K562 (cell line): Measurements from ENCODE around the gene USP46. TPM values are rescaled to one million over a fixed set of nuclear protein-coding genes. Genes with fewer than 3 reads are reported as not detected.

ENCODE experiments used
- ATAC-seq: fragments of 200-7000 bp; cut with Tn5 transposase; 3 replicates; pipeline ENCODE4 v1.9.1; 2020; ENCODE audit warnings: moderate library complexity
- BruUV-seq: library from RNA; stranded (reverse); fragments of 400-500 nt; replicated peaks from 2 replicates; lab custom pipeline; 2021; lab: Mats Ljungman, UMichigan
- CTCF ChIA-PET: fragments of 300-600 bp; formaldehyde crosslinking; extraction: SDS; loops from one replicate; lab custom pipeline; 2021; ENCODE audit warnings: low intra/inter-chr PET ratio; lab: Yijun Ruan, JAX
- POLR2A ChIA-PET: fragments of 300-600, 350-650 bp; sonication (Branson Sonifier 250); formaldehyde crosslinking; extraction: SDS; loops from one replicate; lab custom pipeline; 2021; ENCODE audit warnings: antibody characterized with exemption, inconsistent platforms; lab: Yijun Ruan, JAX
- DNase-seq, 4 experiments: peaks; one replicate each; pipeline versions ENCODE4 v3.0.0 to v3.0.0-alpha.2; 2011 to 2018; ENCODE audit warnings: low spot score in 3 of 4, mixed read lengths in 3 of 4; ENCODE audit errors: extremely low read depth in 1 of 4
- FAIRE-seq: peaks from 2 replicates; lab custom pipeline; 2011; peaks lifted over from hg19 to GRCh38; lab: Jason Lieb, UNC
- H2AFZ ChIP-seq: 2 replicates; pipeline ENCODE4 v1.6.0; 2011; ENCODE audit warnings: low read depth, low read length, control low read depth, inconsistent platforms
- H3K27ac ChIP-seq: fragments of 200-600 bp; 3 replicates; pipeline ENCODE4 v1.8.0; 2011; ENCODE audit warnings: low read depth, mild to moderate bottlenecking, control low read depth, inconsistent platforms, low read length, moderate library complexity, mixed read lengths; ENCODE audit errors: extremely low read depth
- H3K27me3 ChIP-seq, 2 experiments: fragments of 300-600 bp in 1 of 2; 2 replicates in 1 of 2; 3 replicates in 1 of 2; pipeline versions ENCODE4 v1.6.0 to v1.8.0; 2011; ENCODE audit warnings: inconsistent platforms in 2 of 2, low read length in 2 of 2, mild to moderate bottlenecking in 1 of 2, mixed read lengths in 1 of 2, moderate library complexity in 1 of 2; ENCODE audit not compliant: control insufficient read depth in 2 of 2, insufficient read depth in 2 of 2
- H3K36me3 ChIP-seq: fragments of 300-600 bp; 3 replicates; pipeline ENCODE4 v1.8.0; 2011; ENCODE audit warnings: mild to moderate bottlenecking, low read length, inconsistent platforms; ENCODE audit not compliant: control insufficient read depth, insufficient read depth
- H3K4me1 ChIP-seq, 2 experiments: fragments of 200-600 bp in 1 of 2; replicated peaks in 1 of 2; 2 replicates in 1 of 2; 3 replicates in 1 of 2; pipeline versions ENCODE4 v1.5.1 to v1.8.0; 2011; ENCODE audit warnings: inconsistent platforms in 2 of 2, low read length in 2 of 2, mild to moderate bottlenecking in 1 of 2, mixed read lengths in 1 of 2, moderate library complexity in 1 of 2; ENCODE audit not compliant: control insufficient read depth in 2 of 2, insufficient read depth in 2 of 2
- H3K4me2 ChIP-seq: 2 replicates; pipeline ENCODE4 v1.6.1; 2011; ENCODE audit warnings: low read length, control low read depth, inconsistent platforms, mixed read lengths; ENCODE audit not compliant: insufficient read depth
- H3K4me3 ChIP-seq: fragments of 200-600 bp; sonication (generic), shearing (Covaris generic); 2 replicates; pipeline ENCODE4 v1.5.1; 2016; ENCODE audit warnings: control low read depth, inconsistent platforms
- H3K79me2 ChIP-seq: fragments of 200-600 bp; 3 replicates; pipeline ENCODE4 v1.8.0; 2011; ENCODE audit warnings: low read length, inconsistent platforms; ENCODE audit not compliant: control insufficient read depth, insufficient read depth
- H3K9ac ChIP-seq, 2 experiments: 2 replicates each; pipeline versions ENCODE4 v1.6.0 to v1.6.1; 2011; ENCODE audit warnings: low read depth in 2 of 2, low read length in 2 of 2, control low read depth in 1 of 2, inconsistent platforms in 1 of 2, mild to moderate bottlenecking in 1 of 2, mixed read lengths in 1 of 2; ENCODE audit not compliant: insufficient read depth in 1 of 2
- H3K9me1 ChIP-seq: one replicate; pipeline ENCODE4 v1.6.0; 2011; ENCODE audit warnings: inconsistent platforms, mild to moderate bottlenecking, low read length, moderate library complexity; ENCODE audit not compliant: control insufficient read depth, insufficient read depth
- H3K9me3 ChIP-seq: replicated peaks from 2 replicates; pipeline ENCODE4 v1.5.1; 2011; ENCODE audit warnings: low read depth, low read length, inconsistent platforms; ENCODE audit not compliant: control insufficient read depth, insufficient read depth
- H4K20me1 ChIP-seq: replicated peaks from 2 replicates; pipeline ENCODE4 v1.6.1; 2011; ENCODE audit warnings: low read length, inconsistent platforms, mixed read lengths; ENCODE audit not compliant: control insufficient read depth, insufficient read depth
- DMBX1 ChIP-seq: fragments of 250-450 bp; sonication (Bioruptor Pico); IDR thresholded peaks from 2 replicates; pipeline ENCODE4 v1.8.0; 2022; ENCODE audit warnings: inconsistent platforms, mild to moderate bottlenecking, moderate library complexity, borderline replicate concordance
- GATA2 ChIP-seq: sonication (generic); formaldehyde crosslinking; IDR thresholded peaks from 2 replicates; pipeline ENCODE4 v1.4.0; 2020; ENCODE audit warnings: mild to moderate bottlenecking, missing genetic modification reagents
- ILF3 ChIP-seq: fragments of 450-650 bp; IDR thresholded peaks from 2 replicates; pipeline ENCODE4 v1.6.1; 2018; ENCODE audit warnings: antibody characterized with exemption, mild to moderate bottlenecking, moderate library complexity, borderline replicate concordance
- NFIX ChIP-seq: fragments of 250-450 bp; sonication (Bioruptor Pico); IDR thresholded peaks from 2 replicates; pipeline ENCODE4 v1.4.0; 2020; ENCODE audit warnings: low read depth, mild to moderate bottlenecking, moderate library complexity
- SMC3 ChIP-seq: conservative IDR thresholded peaks from 2 replicates; pipeline ENCODE4 v1.6.1; 2011; ENCODE audit warnings: low read depth, low read length, improper control_type of control experiment; ENCODE audit not compliant: insufficient read depth
- TAF1 ChIP-seq: IDR thresholded peaks from 2 replicates; pipeline ENCODE4 v1.6.1; 2011; ENCODE audit warnings: mild to moderate bottlenecking, low read length, moderate library complexity; ENCODE audit not compliant: insufficient read depth, control insufficient read depth, severe bottlenecking; ENCODE audit errors: extremely low read depth
- ZBTB33 ChIP-seq: sonication (generic); formaldehyde crosslinking; IDR thresholded peaks from 2 replicates; pipeline ENCODE4 v1.8.1; 2023; ENCODE audit warnings: mild to moderate bottlenecking, missing genetic modification reagents
- ZC3H11A ChIP-seq: IDR thresholded peaks from 2 replicates; pipeline ENCODE4 v1.6.1; 2012; ENCODE audit warnings: low read depth, low read length, improper control_type of control experiment
- ZC3H4 ChIP-seq: sonication (generic); formaldehyde crosslinking; IDR thresholded peaks from 2 replicates; pipeline ENCODE4 v1.9.0; 2021; ENCODE audit warnings: missing genetic modification reagents, borderline replicate concordance
- ZFX ChIP-seq: sonication (generic); formaldehyde crosslinking; IDR thresholded peaks from 2 replicates; pipeline ENCODE4 v1.8.0; 2022; ENCODE audit warnings: mild to moderate bottlenecking, missing genetic modification reagents, moderate library complexity
- ZZZ3 ChIP-seq: fragments of 450-650 bp; IDR thresholded peaks from 2 replicates; pipeline ENCODE4 v1.6.1; 2016; ENCODE audit warnings: antibody characterized with exemption, mild to moderate bottlenecking, moderate library complexity
- WGBS: fragments of 100-300 bp; shearing (Covaris generic); methylation state at CpG from one replicate; pipeline ENCODE4 v1.1.6; 2016; ENCODE audit warnings: low coverage, mixed read lengths; ENCODE audit not compliant: insufficient coverage; ENCODE audit errors: missing lambda C conversion rate; 5-methylcytosine and 5-hydroxymethylcytosine counted together
- in situ Hi-C: fragments of 300-500 bp; cut with MboI; formaldehyde crosslinking; loops from 4 replicates; pipeline ENCODE4 v1.15.0; 2018; ENCODE audit warnings: inconsistent platforms, mixed read lengths
- intact Hi-C: fragments of 100-400 bp; cut with micrococcal nuclease; formaldehyde crosslinking; loops from 2 replicates; pipeline ENCODE4 v1.14.2; 2022
- polyA plus RNA-seq, 8 experiments: library from polyadenylated mRNA; depleted of rRNA in 4 of 8; stranded (reverse) in 5 of 8; unstranded in 3 of 8; fragments of >200 nt; fragmentation: Nextera tagmentation in 2 of 8; fragmentation: Illumina TruSeq in 1 of 8; extraction: Ambion mirVana in 2 of 8; extraction: Trizol in 1 of 8; gene quantifications; 2 replicates each; pipeline versions ENCODE4 v1.2.1 to v1.2.3, GENCODE V29; 2011 to 2014; ENCODE audit warnings: inconsistent platforms in 1 of 8, missing spikeins in 1 of 8
- total RNA-seq, 7 experiments: library from RNA; depleted of rRNA in 6 of 7; stranded (reverse); fragments of >200 nt in 6 of 7; fragmentation: Illumina TruSeq in 2 of 7; extraction: Trizol in 2 of 7; gene quantifications; 2 replicates each; pipeline versions ENCODE4 v1.2.1 to v1.2.3, GENCODE V29; 2011 to 2021; ENCODE audit warnings: low replicate concordance in 1 of 7
- TF ChIP-seq, protein P1 (sequence below): fragments of 250-450 bp; sonication (Bioruptor Pico); IDR thresholded peaks from 2 replicates; pipeline ENCODE4 v1.4.0; 2020; ENCODE audit warnings: mild to moderate bottlenecking, moderate library complexity, borderline replicate concordance
- TF ChIP-seq, protein P2 (sequence below): fragments of 450-650 bp; IDR thresholded peaks from 2 replicates; pipeline ENCODE4 v1.6.1; 2016; ENCODE audit warnings: mild to moderate bottlenecking
- TF ChIP-seq, protein P3 (sequence below): fragments of 250-450 bp; sonication (Bioruptor Pico); IDR thresholded peaks from 2 replicates; pipeline ENCODE4 v1.8.0; 2022; ENCODE audit warnings: moderate library complexity, mild to moderate bottlenecking, inconsistent platforms

USP46 gene
- total and polyA plus RNA-seq, 9 of the 15 experiments (the other 6 are each of a cell fraction or from before 2014, with no cell fraction given) = 3.0 to 11.7 (median 8.4) TPM

GRCh38 chr4:52657292-52657617, 1.8 kb downstream of the USP46 start:
- Histone ChIP-seq H3K9ac (no peak overlapping the region), H3K36me3 (peaks cover 10% of the 10 kb centered on the region; the same call in 2 of the 3 replicates), H3K27ac (no peak overlapping the region), H2AFZ (no peak overlapping the region), H3K9me3 (no peaks in the 10 kb centered on the region), H3K4me2 (no peak overlapping the region), H4K20me1 (no peaks in the 10 kb centered on the region), H3K79me2 (peaks cover 14% of the 10 kb centered on the region; the same call in 2 of the 3 replicates), H3K4me1 (peaks cover 12 to 21% of the 10 kb centered on the region in 2 experiments; a peak in 4 of 5 replicates), H3K4me3 (no peak overlapping the region), H3K9me1 (no peaks in the 10 kb centered on the region), H3K27me3 (no peaks in the 10 kb centered on the region)
- BruUV-seq = no TSS peak
- DNase-seq (no peak), ATAC-seq (no peak), FAIRE-seq (no peak)
- in situ Hi-C loops = no loop called here
- CTCF ChIA-PET = no interaction called here
- 88% methylated on average over 6 of the region's 8 CpGs for WGBS
- intact Hi-C loops = loop anchor here (5.0 kb wide), 1 partner anchor 70 kb away; no protein-coding TSS in a partner anchor
- POLR2A ChIA-PET = interaction anchor here (1.0 to 2.5 kb wide), 3 partner anchors 9 to 75 kb away, joined by 3 to 11 read pairs (median 3); no protein-coding TSS in a partner anchor
- TF ChIP-seq ILF3 = no peak
- no peak for TF ChIP-seq NFIX (CRISPR knock-in tag)
- TF ChIP-seq, protein P1, sequence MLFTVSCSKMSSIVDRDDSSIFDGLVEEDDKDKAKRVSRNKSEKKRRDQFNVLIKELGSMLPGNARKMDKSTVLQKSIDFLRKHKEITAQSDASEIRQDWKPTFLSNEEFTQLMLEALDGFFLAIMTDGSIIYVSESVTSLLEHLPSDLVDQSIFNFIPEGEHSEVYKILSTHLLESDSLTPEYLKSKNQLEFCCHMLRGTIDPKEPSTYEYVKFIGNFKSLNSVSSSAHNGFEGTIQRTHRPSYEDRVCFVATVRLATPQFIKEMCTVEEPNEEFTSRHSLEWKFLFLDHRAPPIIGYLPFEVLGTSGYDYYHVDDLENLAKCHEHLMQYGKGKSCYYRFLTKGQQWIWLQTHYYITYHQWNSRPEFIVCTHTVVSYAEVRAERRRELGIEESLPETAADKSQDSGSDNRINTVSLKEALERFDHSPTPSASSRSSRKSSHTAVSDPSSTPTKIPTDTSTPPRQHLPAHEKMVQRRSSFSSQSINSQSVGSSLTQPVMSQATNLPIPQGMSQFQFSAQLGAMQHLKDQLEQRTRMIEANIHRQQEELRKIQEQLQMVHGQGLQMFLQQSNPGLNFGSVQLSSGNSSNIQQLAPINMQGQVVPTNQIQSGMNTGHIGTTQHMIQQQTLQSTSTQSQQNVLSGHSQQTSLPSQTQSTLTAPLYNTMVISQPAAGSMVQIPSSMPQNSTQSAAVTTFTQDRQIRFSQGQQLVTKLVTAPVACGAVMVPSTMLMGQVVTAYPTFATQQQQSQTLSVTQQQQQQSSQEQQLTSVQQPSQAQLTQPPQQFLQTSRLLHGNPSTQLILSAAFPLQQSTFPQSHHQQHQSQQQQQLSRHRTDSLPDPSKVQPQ (CRISPR knock-in tag) = no peak
- TF ChIP-seq ZBTB33 (CRISPR knock-in tag) = no peak
- TF ChIP-seq ZFX (CRISPR knock-in tag) = no peak
- no peak for TF ChIP-seq DMBX1 (CRISPR knock-in tag)
- TF ChIP-seq TAF1 = no peak
- TF ChIP-seq ZC3H4 = no peak
- TF ChIP-seq ZC3H11A = no peak
- no peak for TF ChIP-seq SMC3
- TF ChIP-seq, protein P2, sequence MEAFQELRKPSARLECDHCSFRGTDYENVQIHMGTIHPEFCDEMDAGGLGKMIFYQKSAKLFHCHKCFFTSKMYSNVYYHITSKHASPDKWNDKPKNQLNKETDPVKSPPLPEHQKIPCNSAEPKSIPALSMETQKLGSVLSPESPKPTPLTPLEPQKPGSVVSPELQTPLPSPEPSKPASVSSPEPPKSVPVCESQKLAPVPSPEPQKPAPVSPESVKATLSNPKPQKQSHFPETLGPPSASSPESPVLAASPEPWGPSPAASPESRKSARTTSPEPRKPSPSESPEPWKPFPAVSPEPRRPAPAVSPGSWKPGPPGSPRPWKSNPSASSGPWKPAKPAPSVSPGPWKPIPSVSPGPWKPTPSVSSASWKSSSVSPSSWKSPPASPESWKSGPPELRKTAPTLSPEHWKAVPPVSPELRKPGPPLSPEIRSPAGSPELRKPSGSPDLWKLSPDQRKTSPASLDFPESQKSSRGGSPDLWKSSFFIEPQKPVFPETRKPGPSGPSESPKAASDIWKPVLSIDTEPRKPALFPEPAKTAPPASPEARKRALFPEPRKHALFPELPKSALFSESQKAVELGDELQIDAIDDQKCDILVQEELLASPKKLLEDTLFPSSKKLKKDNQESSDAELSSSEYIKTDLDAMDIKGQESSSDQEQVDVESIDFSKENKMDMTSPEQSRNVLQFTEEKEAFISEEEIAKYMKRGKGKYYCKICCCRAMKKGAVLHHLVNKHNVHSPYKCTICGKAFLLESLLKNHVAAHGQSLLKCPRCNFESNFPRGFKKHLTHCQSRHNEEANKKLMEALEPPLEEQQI = no peak
- no peak for TF ChIP-seq ZZZ3
- TF ChIP-seq, protein P3, sequence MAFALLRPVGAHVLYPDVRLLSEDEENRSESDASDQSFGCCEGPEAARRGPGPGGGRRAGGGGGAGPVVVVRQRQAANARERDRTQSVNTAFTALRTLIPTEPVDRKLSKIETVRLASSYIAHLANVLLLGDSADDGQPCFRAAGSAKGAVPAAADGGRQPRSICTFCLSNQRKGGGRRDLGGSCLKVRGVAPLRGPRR (CRISPR knock-in tag) = no peak
- TF ChIP-seq GATA2 = no peak
